Measurements from ENCODE around the gene SYMPK.

The SYMPK gene

DNA sequence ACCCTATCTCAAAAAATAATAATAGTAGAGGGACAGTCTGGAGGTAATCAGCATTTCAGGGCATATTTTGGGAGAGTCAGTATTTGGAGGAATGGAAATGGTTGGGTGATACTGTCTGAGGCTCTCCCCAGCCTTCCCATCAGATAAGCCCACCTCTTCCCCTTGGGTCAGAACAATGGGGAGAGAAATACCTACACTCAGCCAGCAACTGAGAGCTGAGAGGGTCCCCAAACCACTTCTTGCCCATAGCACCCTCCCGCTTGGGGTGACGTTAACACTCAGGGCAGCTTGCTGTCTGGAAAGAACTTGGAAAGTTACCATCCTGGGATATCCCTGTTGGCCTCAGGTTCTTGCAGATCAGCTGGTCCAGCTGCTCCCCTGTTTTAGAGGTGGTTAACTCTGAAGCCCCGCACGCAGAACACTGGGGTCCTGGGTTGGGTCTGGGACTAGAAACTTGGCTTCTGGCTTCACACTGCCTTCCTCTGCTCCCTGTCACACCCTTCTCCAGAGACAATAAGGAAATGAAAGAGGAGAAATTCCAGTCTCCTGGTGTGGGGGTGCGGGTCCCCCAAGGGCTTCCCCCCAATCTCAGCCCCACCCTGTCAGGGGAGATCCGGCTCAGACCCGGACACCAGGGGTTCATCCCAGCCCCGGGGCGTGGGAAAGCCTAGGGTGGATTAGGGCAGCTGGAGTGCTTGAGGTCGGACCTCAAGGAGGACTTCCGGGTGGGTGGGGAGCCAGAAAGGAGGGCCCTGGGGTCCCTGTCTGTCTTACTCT, 3.6 kb upstream of the SYMPK start:
- no peak for DNase-seq (ENCODE audit: low read depth)

DNA sequence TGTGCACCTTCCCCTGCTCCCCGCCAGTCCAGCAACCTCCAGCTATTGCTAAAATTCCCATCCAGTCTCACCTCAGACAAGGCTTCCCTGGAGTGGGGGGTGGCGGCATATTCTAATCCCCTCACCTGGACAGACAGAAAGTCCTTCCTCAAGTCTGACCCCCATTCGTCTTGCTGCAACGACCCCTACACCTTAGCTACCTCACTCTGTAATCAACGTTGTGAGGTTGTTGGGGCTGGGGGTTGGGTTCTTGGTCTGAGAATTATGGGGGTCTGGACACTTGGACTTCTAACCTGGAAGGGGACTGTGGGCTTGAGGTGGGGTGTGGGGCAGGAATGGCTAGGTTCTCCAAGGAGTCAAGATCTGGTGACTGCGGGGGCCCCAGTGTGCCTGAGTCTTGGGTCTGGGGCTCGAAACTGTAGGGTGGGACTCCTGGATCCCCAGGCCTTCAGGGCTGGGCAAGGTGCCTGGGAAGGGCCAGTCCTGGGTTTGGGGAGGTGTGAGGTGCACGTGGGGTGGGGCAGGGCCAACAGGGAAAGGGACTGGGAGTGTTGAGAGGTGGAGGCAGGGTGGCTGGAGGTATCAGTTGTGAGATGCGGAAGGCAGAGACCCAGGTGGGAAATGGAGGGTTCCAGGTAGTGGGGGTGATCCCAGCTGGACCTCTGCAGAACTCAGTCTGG, 2.5 kb upstream of the SYMPK start:
- no peak for DNase-seq (ENCODE audit: low read depth)

DNA sequence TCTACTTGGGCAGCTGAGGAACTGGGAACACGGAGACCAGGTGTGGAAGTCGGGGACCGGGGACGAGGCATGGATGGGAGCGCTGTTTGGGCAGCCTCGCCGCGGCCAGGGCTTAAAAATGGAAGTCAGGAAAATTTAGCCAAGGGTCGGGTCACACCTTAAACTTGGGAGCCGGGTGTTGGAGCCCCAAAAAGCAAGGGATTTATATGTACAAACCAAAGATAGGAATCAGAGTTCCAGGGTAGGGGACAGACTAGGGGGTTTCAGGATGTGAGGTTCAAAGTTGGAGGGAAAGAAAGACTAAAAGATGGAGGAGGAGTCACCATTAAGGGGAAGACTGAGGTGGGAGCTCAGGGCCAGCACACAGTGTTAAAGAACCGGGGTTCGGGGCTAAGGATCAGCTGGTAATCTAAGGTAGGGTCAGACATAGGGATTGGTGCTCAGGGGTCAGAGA, 1.7 kb upstream of the SYMPK start:
- DNase-seq (ENCODE audit: low read depth), result no peak

DNA sequence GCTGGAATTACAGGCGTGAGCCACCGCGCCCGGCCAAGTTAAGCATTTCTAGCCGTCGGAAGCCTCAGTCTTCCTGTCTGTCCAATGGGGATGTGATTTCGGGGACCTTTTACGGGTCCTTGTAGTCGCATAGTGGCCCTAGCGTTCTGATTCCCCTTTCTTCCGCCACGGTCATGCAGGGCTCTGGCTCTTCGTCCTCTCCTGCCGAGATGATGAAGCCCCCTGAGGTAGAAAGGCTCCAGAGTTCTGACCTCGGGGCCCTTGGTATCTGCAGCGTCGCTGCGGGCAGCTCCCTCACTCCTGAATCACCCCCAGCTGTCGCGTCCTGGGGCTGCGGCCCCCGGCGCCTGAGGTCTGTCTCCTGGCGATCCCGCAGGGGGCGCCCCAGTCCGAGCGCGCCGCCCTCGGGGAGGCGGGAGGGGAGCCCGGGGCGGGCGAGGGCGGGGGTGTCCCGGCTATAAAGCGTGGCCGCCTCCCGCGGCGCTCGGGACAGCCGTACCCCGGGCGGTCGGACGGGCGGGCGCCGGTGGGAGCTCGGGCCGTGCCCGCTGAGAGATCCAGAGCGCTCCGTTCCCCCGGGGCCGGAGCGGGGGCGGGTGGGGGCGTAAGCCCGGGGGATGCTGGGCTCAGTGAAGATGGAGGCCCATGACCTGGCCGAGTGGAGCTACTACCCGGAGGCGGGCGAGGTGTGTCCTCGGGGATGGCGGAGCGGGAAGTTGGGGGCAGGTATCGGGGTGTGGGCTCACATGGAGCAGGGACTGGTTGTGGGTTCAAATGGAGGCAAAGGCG, 1.1 kb upstream of the SYMPK start, which contains the start of gene FOXA3:
Gene FOXA3 (plus strand): TSS at position 487 of the 789 bp plus-strand sequence. CDS start 131 bp downstream, at position 618.
- DNase-seq (ENCODE audit: low read depth), result no peak

DNA sequence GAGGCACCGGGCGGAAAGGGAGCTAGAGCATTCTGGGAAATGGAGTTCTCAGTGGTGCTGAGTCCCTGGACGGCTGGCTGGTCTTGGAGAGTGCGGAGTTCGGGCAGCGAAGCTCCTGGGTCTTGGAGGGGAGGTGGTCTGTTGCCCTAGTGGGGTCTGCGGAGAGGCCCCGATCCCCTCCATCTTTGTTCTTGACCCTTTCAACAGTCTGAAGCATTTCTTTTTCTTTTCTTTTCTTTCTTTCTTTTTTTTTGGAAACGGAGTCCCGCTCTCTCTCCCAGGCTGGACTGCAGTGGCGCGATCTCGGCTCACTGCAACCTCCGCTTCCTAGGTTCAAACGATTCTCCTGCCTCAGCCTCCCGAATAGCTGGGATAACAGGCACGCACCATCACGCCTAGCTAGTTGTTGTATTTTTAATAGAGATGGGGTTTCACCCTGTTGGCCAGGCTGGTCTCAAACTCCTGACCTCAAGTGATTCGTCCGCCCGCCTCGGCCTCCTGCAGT, 440 bp upstream of the SYMPK start:
- DNase-seq (ENCODE audit: low read depth), result no peak

DNA sequence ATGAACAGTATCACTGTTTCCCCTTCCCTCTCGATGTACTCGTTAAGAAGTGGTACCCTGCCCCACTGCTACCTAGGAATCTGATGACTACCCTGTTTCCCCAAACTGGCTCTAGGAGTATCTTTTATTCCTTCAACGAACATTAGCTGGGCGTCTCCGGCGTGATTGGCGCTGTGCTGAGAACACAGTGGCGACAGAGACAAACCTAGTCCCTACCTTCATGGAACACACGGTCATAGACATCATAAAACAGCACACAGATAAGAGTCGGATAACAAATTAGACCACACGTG, 730 bp downstream of the SYMPK start:
- no peak for DNase-seq (ENCODE audit: low read depth)

DNA sequence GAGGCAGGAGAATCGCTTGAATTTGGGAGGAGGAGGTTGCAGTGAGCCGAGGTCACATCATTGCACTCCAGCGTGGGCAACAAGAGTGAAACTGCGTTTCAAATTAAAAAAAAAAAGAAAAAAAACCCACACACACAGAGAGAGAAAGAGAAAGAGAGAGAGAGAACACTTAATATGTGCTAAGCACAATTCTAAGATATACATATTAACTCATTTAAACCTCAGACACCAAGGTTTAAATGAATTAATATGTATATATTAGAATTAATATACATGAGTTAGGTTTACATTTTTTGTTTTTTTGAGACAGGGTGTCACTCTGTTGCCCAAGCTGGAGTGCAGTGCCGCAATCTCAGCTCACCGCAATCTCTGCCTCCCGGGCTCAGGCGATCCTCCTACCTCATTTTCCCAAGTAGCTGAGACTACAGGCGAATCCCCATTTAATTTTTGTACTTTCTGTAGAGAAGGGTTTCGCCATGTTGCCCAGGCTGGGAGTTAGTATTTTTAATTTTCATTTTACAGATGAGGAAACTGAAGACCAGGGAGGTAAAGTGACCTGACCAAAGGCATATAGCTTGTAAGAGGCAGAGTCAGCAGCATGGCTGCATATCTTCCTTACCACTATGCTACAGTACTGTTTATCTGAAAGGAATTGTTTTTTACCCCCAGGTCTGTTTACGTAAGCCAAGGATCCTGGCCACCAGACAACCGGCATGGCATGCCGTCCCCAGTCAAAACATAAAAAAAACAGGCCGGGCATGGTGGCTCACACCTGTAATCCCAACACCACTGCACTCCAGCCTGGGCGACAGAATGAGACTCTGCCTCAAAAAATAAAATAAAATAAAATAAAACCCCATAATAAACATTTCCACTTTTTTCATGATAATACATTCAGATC, 2.3 kb downstream of the SYMPK start:
- no peak for DNase-seq (ENCODE audit: low read depth)

DNA sequence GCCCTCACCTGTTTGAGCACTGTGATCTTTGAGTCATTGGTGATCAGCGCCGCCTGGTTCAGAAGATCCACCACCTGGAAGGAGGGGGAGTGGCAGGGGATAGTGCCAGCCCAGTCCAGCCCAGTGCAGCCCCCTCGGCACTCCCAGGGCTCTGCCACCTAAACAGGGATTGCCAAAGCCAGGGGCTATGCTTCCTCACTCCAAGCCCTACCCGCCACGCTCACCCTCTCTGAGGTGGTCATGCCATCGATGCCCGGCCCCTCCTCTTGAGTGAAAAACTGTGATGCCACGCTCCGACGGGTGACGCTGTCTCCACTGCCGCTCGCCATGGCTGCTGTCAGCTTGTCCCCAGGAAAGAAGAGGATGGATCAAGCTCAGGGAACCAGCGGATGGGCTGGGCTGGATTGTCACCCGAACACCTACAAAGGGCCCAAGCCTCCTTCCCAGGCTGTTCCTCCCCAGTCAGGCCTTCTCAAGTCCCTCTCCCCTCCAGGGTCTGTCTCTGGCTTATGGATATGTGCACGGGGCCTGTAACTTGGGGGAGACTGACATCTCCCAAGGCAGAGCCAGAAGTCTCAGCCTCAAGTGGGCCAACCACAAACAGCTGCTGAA, 8.7 kb downstream of the SYMPK start:
- DNase-seq (ENCODE audit: low read depth), result no peak

DNA sequence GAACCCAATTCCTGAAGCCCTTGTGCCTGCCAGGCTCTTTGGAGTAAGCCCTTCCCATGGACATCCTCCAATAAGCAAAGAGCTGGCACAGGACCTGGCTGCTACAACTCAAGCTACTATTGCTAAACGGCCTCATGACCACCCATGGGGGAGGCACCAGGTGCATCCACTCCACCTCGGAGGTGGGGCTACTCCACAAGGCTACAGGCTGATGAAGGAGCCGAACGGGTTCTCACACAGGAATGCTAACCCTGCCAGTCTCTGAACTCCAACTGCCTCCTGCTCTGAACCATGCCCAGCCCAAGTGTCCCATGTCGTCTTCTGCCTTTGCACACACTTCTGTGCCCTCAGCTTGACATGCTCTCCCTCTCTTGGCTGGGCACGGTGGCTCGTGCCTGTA, 10.0 kb downstream of the SYMPK start:
- DNase-seq (ENCODE audit: low read depth), result no peak

DNA sequence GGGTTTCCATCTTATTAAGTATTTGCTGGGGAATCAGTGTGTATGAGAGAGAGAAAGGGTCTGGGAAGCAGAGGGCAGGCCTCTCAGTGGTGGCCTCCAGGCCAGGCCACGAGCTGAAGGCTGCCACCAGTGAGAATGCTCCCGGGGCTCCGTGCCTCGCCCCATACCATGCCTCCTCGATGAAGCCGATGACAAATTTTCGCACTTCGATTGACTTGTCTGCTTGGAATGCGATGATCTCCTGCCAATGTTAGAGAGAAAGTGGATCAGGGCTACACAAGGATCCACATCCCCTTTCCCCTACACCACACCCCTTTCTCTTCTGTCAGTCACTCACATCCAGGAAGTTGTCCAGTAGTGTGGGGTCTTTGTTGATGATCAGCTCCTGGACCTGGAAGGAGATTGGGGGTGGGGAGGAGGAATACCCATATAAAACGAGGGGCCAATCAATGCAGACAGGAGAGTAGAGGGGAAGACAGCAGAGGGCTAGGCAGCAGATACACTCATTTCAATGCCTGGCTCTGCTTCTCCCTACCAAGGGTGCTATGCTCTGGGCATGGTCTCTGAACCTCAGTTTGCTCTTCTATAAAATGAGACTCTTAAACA, 10.7 kb downstream of the SYMPK start:
- no peak for DNase-seq (ENCODE audit: low read depth)

DNA sequence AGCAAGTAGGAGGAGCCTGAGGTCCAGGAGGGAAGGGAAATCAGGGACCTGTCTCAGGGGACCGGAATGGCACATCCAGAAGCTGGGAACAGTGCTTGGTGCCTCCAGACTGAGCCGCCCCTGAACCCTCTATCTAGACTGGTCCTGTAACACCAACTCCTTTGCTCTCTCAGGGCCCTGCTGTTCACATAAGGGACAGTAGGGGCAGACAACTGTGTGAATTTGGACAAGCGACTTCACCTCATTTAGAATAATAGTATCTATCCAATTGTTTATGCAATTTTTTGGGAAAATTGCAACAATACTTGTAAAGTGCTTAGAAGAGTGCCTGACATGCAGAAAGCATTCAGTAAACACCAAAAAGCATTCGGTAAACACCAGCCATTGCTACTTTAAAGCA, 14.0 kb downstream of the SYMPK start:
- no peak for DNase-seq (ENCODE audit: low read depth)

DNA sequence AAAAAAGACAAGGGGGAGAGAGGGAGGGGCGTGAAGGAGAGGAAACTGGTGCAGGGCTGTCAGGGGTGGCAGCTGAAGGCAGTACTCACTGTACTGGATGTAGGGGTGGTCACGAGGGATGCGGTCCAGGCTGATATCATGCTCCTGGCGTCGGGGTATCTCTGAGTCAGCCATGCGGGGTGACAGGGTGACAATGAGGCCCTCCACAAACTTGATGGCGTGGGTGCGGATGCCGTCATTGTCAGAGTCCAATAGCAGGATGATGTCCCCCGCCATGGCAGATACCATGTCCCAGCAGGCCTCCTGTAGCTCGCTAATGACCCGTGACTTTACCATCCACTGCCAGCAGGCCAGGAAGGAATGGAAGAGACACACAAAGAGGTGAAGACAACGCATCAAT, 15.3 kb downstream of the SYMPK start:
- DNase-seq (ENCODE audit: low read depth), result no peak

DNA sequence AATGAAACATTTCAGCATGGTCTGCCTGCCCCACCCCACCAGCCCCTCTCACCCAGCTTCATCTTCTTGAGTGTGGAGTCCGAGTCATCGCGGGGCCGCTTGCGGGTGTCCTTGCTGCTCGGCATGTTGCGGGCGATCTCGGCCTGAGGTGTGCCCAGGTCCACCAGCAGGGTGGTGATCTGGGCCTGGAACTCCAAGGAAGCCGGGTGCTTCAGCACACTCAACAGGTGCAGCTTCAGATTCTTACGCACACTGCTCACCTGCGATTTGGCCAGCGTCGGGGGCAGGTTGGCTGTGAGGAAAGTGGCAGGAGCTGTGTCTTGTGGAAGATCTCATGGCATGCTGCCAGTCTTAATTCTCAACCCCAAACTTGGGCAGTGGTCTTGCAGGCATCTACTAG, 20.7 kb downstream of the SYMPK start:
- no peak for DNase-seq (ENCODE audit: low read depth)

DNA sequence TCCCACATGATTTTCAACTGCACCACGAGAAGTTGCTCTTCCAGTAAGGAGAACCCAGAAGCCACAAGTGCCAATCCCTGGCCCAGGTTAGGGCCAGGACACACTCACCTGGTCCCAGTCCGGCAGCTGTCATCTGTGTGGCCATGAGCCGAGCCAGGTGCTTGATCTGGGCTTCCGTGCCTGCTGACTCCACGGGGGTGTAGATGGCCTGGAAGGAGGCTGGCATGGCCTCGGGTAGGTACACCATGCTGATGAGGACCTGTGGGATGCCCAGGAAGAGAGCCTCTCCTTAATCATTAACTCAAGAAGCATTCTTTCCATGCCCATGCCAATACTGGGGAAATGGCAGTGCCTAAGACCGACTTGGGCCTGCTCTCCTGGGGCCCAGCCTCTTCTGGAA, 28.0 kb downstream of the SYMPK start:
- DNase-seq (ENCODE audit: low read depth), result no peak

DNA sequence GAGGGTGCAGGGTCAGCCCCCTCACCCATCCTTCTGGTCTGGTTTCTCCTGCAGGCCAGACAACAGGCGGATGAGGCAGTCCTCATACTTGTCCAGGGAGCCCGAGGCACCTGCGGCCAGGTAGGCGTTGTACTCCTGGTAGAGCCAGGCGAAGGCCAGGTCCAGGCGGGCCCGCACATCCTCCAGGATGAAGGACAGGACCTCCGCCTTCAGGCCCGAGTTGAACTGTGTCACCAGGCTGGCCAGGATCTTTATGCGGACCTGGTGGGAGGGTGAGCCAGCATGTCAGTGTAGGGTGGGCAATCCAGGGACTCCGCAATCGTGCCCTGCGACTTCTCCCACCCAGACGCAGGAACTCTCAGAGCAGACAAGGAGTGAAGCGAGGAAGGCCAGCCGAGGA, 34.0 kb downstream of the SYMPK start:
- DNase-seq (ENCODE audit: low read depth), result no peak

DNA sequence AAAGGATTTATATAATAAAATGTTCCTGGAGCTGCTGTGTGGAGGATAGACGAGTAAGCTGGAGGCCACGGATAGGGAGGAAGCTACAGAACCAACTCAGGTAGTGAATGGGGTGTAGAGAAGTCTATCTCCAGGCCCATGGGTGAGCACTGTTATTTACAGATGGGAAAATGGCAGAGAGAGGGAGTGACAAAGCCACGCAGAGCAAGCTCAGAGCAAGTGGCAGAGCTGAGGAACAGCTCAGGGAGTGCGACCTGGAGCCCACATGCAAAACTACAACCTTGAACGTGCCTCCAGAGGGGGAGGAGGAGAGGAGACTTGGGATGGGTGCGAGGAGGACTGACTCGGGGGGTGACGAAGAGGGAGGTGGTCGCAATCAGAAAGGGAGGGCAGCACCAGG, 34.4 kb downstream of the SYMPK start:
- no peak for DNase-seq (ENCODE audit: low read depth)

DNA sequence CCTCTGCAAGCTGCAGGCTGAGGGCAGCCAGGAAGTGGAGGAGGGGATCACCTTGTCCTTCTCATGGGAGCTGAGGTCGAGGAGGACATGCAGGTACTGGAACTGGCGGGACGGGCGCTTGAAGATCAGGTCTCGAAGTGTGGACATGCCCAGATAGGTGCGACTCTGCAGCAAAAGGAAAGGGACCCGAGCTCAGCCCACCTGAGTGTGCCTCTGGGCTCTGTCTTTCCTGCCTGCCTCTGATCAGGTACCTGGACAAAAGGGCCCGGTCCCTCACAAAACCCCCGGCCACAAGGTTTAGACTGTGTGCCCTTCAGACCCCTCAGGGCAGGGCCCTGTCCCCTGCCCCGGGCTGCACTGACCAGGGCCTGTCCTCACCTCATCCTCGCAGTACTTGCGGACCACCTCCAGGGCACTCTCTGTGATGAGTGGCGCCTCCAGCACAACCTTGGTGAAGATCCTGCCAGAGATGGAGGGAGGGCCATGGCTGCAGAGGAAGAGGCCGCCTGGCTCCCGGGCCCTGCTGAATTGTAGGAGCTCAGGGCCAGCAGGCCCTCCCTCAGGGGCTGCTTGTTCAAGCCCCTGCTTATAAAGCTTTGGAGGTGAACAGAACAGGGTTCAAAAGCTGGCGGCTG, 35.4 kb downstream of the SYMPK start:
- DNase-seq (ENCODE audit: low read depth), result no peak

DNA sequence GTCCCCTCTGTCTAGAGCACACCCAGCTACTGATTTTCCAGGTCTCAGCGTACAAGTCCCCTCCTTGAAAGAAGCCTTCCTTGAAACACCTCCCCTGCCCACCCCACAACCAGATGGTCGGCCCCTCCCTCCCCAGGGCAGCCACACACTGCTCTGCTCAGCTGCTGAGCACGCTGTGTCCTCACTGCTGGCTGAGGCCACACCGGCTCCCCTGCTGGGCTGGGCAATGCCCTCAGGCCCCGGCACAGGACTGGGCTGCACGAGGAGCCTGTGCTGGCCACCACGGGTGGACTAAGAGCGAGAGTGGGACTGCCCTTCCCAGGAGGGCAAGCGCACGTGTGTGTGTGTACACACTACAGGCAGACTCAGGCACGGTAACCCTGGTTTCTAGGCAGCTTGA, 36.0 kb downstream of the SYMPK start:
- no peak for DNase-seq (ENCODE audit: low read depth)

DNA sequence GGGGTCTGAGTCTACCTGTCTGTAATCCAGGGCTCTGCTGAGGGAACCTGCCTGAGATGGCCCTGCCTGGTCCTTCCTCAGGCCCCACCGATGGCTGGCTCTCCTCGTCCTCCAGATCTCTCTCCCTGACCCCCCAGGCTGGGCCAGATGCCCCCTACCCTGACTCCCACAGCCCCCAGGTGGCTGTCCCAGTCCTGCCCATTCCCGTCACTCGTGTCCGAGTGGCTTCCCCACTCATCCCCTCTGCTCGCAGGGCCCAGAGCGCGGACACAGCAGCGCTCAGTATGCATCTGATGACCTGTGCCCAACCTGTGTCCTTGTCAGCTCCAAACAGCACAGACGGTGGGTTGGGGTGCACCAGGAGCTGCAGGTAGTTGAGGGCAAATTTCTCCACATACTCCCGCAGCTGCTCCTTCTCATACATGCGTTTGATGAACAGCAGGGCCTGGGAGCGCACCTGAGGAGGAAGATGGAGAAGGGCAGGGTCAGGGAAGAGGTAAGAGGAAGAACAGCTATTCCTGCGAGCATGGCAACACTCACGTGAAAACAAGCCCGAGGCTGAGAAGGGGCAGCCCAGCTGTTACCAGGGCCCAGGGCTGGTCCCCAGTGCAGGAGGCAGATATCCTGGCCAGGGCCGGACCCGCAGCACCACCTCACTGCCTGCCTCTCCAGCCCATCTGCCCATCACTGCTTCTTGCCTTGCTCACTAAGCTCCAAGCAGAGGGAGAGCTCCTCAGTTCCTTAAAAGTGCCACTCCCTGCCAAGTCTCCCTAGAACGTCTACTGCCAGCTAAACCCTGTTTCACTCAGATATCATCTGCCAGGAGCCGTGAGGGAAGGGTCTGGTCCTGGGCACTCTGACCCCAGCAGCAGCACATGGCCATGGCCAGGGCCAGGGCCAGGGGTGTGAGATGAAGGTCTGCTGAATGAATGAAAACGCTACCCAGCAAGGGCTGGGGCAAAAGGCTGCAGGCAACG, 36.7 kb downstream of the SYMPK start:
- no peak for DNase-seq (ENCODE audit: low read depth)
